MCF 10A (cell line): ENCODE data around the gene PTN. TPM values are rescaled to one million over a fixed set of nuclear protein-coding genes. Genes with fewer than 3 reads are reported as not detected.

Experiments
- BruUV-seq: library from RNA; stranded (reverse); fragments of 400-500 nt; replicated peaks from 2 replicates; lab custom pipeline; 2021; lab: Mats Ljungman, UMichigan
- CTCF ChIA-PET: fragments of 300-600 bp; sonication (Branson Sonifier 250); formaldehyde crosslinking; extraction: SDS; loops from one replicate; lab custom pipeline; 2021; ENCODE audit warnings: antibody characterized with exemption, inconsistent platforms; lab: Yijun Ruan, JAX
- POLR2A ChIA-PET: fragments of 300-600, 350-650 bp; sonication (Branson Sonifier 250); formaldehyde crosslinking; extraction: SDS; loops from one replicate; lab custom pipeline; 2020; ENCODE audit warnings: antibody characterized with exemption, inconsistent platforms; lab: Yijun Ruan, JAX
- DNase-seq: peaks from one replicate; pipeline ENCODE4 v3.0.0-alpha.2; 2018; ENCODE audit not compliant: unreplicated experiment
- H3K27ac Mint-ChIP-seq: one replicate; pipeline ENCODE4 v1.8.0; 2022; ENCODE audit warnings: mild to moderate bottlenecking, low read depth, mixed read lengths; ENCODE audit not compliant: unreplicated experiment
- H3K27me3 Mint-ChIP-seq: one replicate; pipeline ENCODE4 v1.8.0; 2022; ENCODE audit warnings: mixed read lengths; ENCODE audit not compliant: insufficient read depth, unreplicated experiment
- H3K36me3 Mint-ChIP-seq: one replicate; pipeline ENCODE4 v1.8.0; 2022; ENCODE audit warnings: mild to moderate bottlenecking, moderate library complexity, mixed read lengths; ENCODE audit not compliant: insufficient read depth, unreplicated experiment
- H3K4me1 Mint-ChIP-seq: one replicate; pipeline ENCODE4 v1.8.0; 2022; ENCODE audit warnings: mixed read lengths; ENCODE audit not compliant: insufficient read depth, unreplicated experiment
- H3K4me3 Mint-ChIP-seq: one replicate; pipeline ENCODE4 v1.8.0; 2022; ENCODE audit warnings: mild to moderate bottlenecking, moderate library complexity, mixed read lengths; ENCODE audit not compliant: unreplicated experiment
- H3K9me3 Mint-ChIP-seq: one replicate; pipeline ENCODE4 v1.8.0; 2022; ENCODE audit warnings: mixed read lengths; ENCODE audit not compliant: unreplicated experiment
- CTCF ChIP-seq: fragments of 200-600 bp; IDR thresholded peaks from one replicate; pipeline ENCODE4 v1.8.0; 2022; ENCODE audit warnings: antibody characterized with exemption, mild to moderate bottlenecking; ENCODE audit not compliant: unreplicated experiment
- intact Hi-C: fragments of 100-400 bp; cut with micrococcal nuclease; formaldehyde crosslinking; loops from 2 replicates; pipeline ENCODE4 v1.14.1; 2022
- total RNA-seq: library from RNA; stranded (reverse); gene quantifications from 2 replicates; pipeline ENCODE4 v1.2.3, GENCODE V29; 2022

The PTN gene
- total RNA-seq, 1 experiment from 2014 or later = 0.26 TPM

- H3K4me3 Mint-ChIP-seq = no peak overlapping the region
- no peaks in the 10 kb centered on the region for H3K9me3 Mint-ChIP-seq
- H3K27me3 Mint-ChIP-seq = peaks cover 63% of the 10 kb centered on the region
- POLR2A ChIA-PET = no interaction called here
- no peak for DNase-seq
- CTCF ChIA-PET = interaction anchor here (0.5 to 0.6 kb wide), 2 partner anchors 9 to 212 kb away, joined by 3 read pairs; no protein-coding TSS in a partner anchor
- TF ChIP-seq CTCF = no peak
- no TSS peak for BruUV-seq
- intact Hi-C loops = no loop called here
- no peaks in the 10 kb centered on the region for H3K4me1 Mint-ChIP-seq
- H3K36me3 Mint-ChIP-seq = no peaks in the 10 kb centered on the region
- H3K27ac Mint-ChIP-seq = no peak overlapping the region
Measured at GRCh38 chr7:137297551-137298463, 45.7 kb downstream of the PTN start.

GRCh38 chr7:137296576-137296975, 47.0 kb downstream of the PTN start:
- ChIA-PET POLR2A (no interaction called here), CTCF (interaction anchor here (0.6 kb wide), 1 partner anchor 11 kb away, joined by 3 read pairs; no protein-coding TSS in a partner anchor)
- Mint-ChIP-seq H3K4me1 (no peaks in the 10 kb centered on the region), H3K27ac (no peak overlapping the region), H3K4me3 (no peak overlapping the region), H3K9me3 (no peaks in the 10 kb centered on the region), H3K36me3 (no peaks in the 10 kb centered on the region), H3K27me3 (peaks cover 52% of the 10 kb centered on the region)
- no peak for TF ChIP-seq CTCF
- DNase-seq = no peak
- no TSS peak for BruUV-seq
- intact Hi-C loops = no loop called here

- POLR2A ChIA-PET = no interaction called here
- BruUV-seq = no TSS peak
- no peaks in the 10 kb centered on the region for H3K9me3 Mint-ChIP-seq
- no peak for DNase-seq
- CTCF ChIA-PET = no interaction called here
- peaks cover 44% of the 10 kb centered on the region for H3K27me3 Mint-ChIP-seq
- no peaks in the 10 kb centered on the region for H3K4me1 Mint-ChIP-seq
- no peak overlapping the region for H3K4me3 Mint-ChIP-seq
- H3K27ac Mint-ChIP-seq = no peak overlapping the region
- intact Hi-C loops = no loop called here
- H3K36me3 Mint-ChIP-seq = no peaks in the 10 kb centered on the region
- no peak for TF ChIP-seq CTCF
Measured at GRCh38 chr7:137295739-137296324, 47.7 kb downstream of the PTN start.

- no peak for TF ChIP-seq CTCF
- no peak for DNase-seq
- H3K27me3 Mint-ChIP-seq = no peaks in the 10 kb centered on the region
- intact Hi-C loops = no loop called here
- no TSS peak for BruUV-seq
- H3K9me3 Mint-ChIP-seq = no peaks in the 10 kb centered on the region
- no peak overlapping the region for H3K4me3 Mint-ChIP-seq
- CTCF ChIA-PET = no interaction called here
- no peak overlapping the region for H3K27ac Mint-ChIP-seq
- no peaks in the 10 kb centered on the region for H3K4me1 Mint-ChIP-seq
- POLR2A ChIA-PET = no interaction called here
- H3K36me3 Mint-ChIP-seq = no peaks in the 10 kb centered on the region
Measured at GRCh38 chr7:137289101-137289500, 54.4 kb downstream of the PTN start.
